ACC112 (cell line): Measurements from ENCODE around the gene SRF.
A peak's percentile ranks its signal among the peaks of the same experiment; 100 is the strongest.

Experiments used
- H2AFZ ChIP-seq: fragments of 200-600 bp; sonication (generic); one replicate; pipeline ENCODE4 v1.6.0; 2017; ENCODE audit warnings: antibody characterized with exemption, low read length; ENCODE audit not compliant: unreplicated experiment
- H3K27ac ChIP-seq: fragments of 200-600 bp; sonication (generic); 2 replicates; pipeline ENCODE4 v1.5.1; 2014; ENCODE audit warnings: low read depth, mild to moderate bottlenecking, antibody characterized with exemption, low read length, moderate library complexity
- H3K27me3 ChIP-seq: fragments of 200-600 bp; sonication (generic); 2 replicates; pipeline ENCODE4 v1.6.1; 2014; ENCODE audit warnings: mild to moderate bottlenecking, antibody characterized with exemption, low read length, moderate library complexity, mixed read lengths; ENCODE audit not compliant: insufficient read depth
- H3K36me3 ChIP-seq: fragments of 200-600 bp; sonication (generic); 2 replicates; pipeline ENCODE4 v1.6.1; 2016; ENCODE audit warnings: mild to moderate bottlenecking, antibody characterized with exemption, low read length, moderate library complexity, mixed read lengths; ENCODE audit not compliant: insufficient read depth
- H3K4me1 ChIP-seq: fragments of 200-600 bp; sonication (generic); one replicate; pipeline ENCODE4 v1.6.1; 2016; ENCODE audit warnings: low read length, mixed read lengths; ENCODE audit not compliant: insufficient read depth, unreplicated experiment, control insufficient read depth
- H3K4me3 ChIP-seq: fragments of 200-600 bp; sonication (generic); 2 replicates; pipeline ENCODE4 v1.5.1; 2014; ENCODE audit warnings: mild to moderate bottlenecking, low read depth, low read length
- H3K79me2 ChIP-seq: fragments of 200-600 bp; sonication (generic); one replicate; pipeline ENCODE4 v1.6.0; 2016; ENCODE audit warnings: low read length; ENCODE audit not compliant: control insufficient read depth, unreplicated experiment, insufficient read depth

The SRF gene

GRCh38 chr6:43183441-43183840 lies 12.4 kb downstream of the SRF start:
- no peaks in the 10 kb centered on the region for H3K27me3 ChIP-seq
- H3K36me3 ChIP-seq, result peaks cover 16% of the 10 kb centered on the region; the same call in 1 of the 2 replicates
- H3K4me1 ChIP-seq, result peaks cover 22% of the 10 kb centered on the region
- peak overlapping the region; percentile 78; the same call in 1 of the 2 replicates for H3K4me3 ChIP-seq
- no peak overlapping the region for H2AFZ ChIP-seq
- no peak overlapping the region for H3K27ac ChIP-seq
- peaks cover 3% of the 10 kb centered on the region for H3K79me2 ChIP-seq

DNA sequence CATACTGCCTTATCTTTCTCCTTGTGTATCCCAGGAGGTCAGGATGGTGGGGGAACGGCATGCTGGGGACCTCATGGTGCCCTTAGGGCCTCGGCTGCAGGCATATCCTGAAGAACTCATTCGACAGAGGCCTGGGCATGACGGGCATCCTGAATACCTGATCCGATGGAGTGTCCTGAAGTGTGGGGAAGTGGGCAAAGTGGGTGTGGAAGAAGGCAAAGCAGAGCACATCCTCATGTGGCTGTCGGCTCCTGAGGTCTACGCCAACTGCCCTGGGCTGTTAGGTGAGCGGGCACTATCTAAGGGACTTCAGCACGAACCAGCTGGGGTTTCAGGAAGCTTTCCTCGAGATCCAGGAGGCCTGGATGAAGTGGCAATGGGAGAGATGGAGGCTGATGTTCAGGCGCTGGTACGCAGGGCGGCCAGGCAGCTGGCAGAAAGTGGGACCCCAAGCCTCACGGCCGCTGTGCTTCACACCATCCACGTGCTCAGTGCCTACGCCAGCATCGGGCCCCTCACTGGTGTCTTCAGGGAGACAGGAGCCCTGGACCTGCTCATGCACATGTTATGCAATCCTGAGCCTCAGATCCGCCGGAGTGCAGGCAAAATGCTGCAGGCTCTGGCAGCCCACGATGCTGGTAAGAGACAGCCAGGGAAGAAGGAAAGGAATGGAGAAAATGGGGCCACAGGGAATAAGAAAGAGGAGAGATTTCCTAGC lies 13.4 kb downstream of the SRF start:
- no peak overlapping the region for H3K27ac ChIP-seq
- H2AFZ ChIP-seq, result no peak overlapping the region
- peaks cover 3% of the 10 kb centered on the region for H3K79me2 ChIP-seq
- no peaks in the 10 kb centered on the region for H3K27me3 ChIP-seq
- H3K4me3 ChIP-seq, result no peak overlapping the region
- H3K36me3 ChIP-seq, result peaks cover 16% of the 10 kb centered on the region; the same call in 1 of the 2 replicates
- peaks cover 22% of the 10 kb centered on the region for H3K4me1 ChIP-seq

DNA sequence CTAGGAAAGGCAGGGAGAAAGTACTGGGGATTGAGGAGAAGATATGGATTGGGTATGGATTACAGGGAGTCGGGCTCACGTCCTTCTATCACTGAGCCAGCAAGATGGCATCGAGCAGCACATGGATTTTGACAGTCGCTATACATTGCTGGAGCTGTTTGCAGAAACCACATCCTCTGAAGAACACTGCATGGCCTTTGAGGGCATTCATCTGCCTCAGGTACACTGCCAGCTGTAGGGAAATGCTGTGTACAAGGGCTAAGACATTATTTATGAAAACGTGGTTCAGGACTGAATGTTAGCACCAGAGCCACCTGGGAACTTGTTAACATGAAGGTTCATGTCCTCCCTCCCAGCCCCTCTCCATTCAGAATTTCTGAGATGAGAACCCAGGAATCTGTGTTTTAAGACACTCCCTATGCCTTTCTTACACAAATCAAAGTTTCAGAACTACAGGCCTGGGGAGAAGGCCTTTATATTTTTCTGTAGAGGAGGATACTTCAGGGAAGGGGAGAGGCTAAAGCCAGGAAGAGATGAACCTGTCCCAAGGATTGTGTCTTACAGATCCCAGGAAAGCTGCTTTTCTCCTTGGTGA lies 14.4 kb downstream of the SRF start:
- H3K27ac ChIP-seq, result no peak overlapping the region
- peaks cover 16% of the 10 kb centered on the region; the same call in 1 of the 2 replicates for H3K36me3 ChIP-seq

GRCh38 chr6:43186019-43186418 lies 14.9 kb downstream of the SRF start:
- Histone ChIP-seq H3K36me3 (peaks cover 16% of the 10 kb centered on the region; the same call in 1 of the 2 replicates), H3K27me3 (no peaks in the 10 kb centered on the region), H3K4me3 (no peak overlapping the region), H2AFZ (no peak overlapping the region), H3K4me1 (peaks cover 19% of the 10 kb centered on the region), H3K27ac (no peak overlapping the region), H3K79me2 (peaks cover 3% of the 10 kb centered on the region)

More for the DNA sequence above, 14.4 kb downstream of the SRF start:
- Histone ChIP-seq H3K4me3 (no peak overlapping the region), H2AFZ (no peak overlapping the region), H3K27me3 (no peaks in the 10 kb centered on the region), H3K79me2 (peaks cover 3% of the 10 kb centered on the region), H3K4me1 (peaks cover 22% of the 10 kb centered on the region)

DNA sequence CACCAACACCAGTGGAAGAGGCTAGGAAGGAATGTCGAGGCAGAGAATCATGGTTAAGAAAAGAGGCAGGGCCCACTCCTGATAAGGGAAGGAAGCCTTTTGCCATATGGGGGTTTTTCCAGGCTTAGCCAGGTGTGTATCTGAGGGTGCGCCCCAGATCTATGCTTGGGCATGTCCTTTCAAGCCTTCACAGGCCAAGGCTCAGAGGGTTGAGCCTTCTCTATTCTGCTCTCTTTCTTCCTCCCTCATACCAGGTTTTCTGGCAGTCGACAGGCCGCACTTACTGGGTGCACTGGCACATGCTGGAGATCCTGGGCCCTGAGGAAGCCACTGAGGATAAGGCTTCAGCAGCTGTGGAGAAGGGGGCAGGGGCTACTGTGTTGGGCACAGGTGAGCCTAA lies 15.6 kb downstream of the SRF start:
- H3K27me3 ChIP-seq, result no peaks in the 10 kb centered on the region
- no peak overlapping the region for H3K27ac ChIP-seq

GRCh38 chr6:43187821-43188220 lies 16.8 kb downstream of the SRF start:
- Histone ChIP-seq H3K4me3 (no peak overlapping the region), H3K4me1 (peaks cover 7% of the 10 kb centered on the region), H3K27me3 (no peaks in the 10 kb centered on the region), H2AFZ (no peak overlapping the region), H3K27ac (no peak overlapping the region), H3K79me2 (no peaks in the 10 kb centered on the region), H3K36me3 (peaks cover 16% of the 10 kb centered on the region; the same call in 1 of the 2 replicates)

More for the DNA sequence above, 15.6 kb downstream of the SRF start:
- no peak overlapping the region for H3K4me3 ChIP-seq
- no peak overlapping the region for H2AFZ ChIP-seq
- H3K4me1 ChIP-seq, result peaks cover 12% of the 10 kb centered on the region
- peaks cover 3% of the 10 kb centered on the region for H3K79me2 ChIP-seq
- peaks cover 16% of the 10 kb centered on the region; the same call in 1 of the 2 replicates for H3K36me3 ChIP-seq

DNA sequence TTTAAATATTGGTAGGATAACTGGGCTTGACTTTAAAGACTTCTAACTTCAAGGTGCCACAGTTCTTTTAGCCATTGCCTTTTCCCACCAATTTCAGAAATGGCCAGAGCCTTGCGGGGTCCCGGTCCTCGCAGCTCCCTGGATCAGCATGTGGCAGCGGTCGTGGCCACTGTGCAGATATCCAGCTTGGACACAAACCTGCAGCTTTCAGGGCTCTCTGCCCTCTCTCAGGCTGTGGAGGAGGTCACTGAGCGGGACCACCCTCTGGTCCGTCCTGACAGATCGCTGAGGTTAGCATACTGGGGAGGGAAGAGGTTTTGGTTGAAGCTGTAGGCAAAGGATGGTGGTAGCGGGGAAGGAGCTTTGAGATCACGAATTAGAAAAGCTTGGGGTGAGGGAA lies 17.4 kb downstream of the SRF start:
- no peak overlapping the region for H2AFZ ChIP-seq
- no peaks in the 10 kb centered on the region for H3K79me2 ChIP-seq
- no peak overlapping the region for H3K4me3 ChIP-seq
- peaks cover under 1% of the 10 kb centered on the region for H3K4me1 ChIP-seq
- no peaks in the 10 kb centered on the region for H3K27me3 ChIP-seq
- peaks cover 16% of the 10 kb centered on the region; the same call in 1 of the 2 replicates for H3K36me3 ChIP-seq
- H3K27ac ChIP-seq, result no peak overlapping the region

DNA sequence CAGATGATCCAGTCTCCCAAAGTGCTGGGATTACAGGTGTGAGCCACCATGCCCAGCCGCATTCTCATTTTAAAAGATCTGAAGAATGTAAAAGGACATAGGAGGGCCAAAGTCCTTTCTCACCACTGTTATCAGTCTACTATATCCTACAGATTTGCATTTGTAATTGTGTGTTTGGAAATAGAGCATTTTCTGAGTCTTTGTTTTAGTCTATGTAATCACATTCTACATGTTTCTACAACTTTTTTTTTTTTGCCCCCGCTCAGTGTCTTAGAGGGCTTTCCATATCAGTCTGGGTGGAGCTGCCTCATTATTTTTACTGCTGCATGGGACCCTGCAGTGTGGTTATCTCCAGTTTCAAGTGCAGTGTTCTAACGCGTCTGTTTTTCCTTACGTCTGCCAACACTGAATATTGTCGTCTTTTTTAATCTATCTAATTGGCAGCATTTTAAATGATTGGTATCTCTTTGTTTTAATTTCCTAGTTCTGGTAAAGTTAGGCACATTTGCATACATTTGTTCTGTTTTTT lies 18.8 kb downstream of the SRF start:
- H2AFZ ChIP-seq, result no peak overlapping the region
- H3K4me1 ChIP-seq, result no peaks in the 10 kb centered on the region
- H3K27ac ChIP-seq, result no peak overlapping the region
- no peak overlapping the region for H3K4me3 ChIP-seq
- peaks cover 20% of the 10 kb centered on the region; the same call in 1 of the 2 replicates for H3K36me3 ChIP-seq
- H3K27me3 ChIP-seq, result no peaks in the 10 kb centered on the region
- H3K79me2 ChIP-seq, result no peaks in the 10 kb centered on the region

- Histone ChIP-seq H3K36me3 (0 out of 2 replicates have a peak, but pooled peaks cover 4% of the 10 kb centered on the region), H3K79me2 (no peaks in the 10 kb centered on the region)
Observed at GRCh38 chr6:43192911-43193310, 21.8 kb downstream of the SRF start.

GRCh38 chr6:43193929-43194328 lies 22.9 kb downstream of the SRF start:
- no peaks in the 10 kb centered on the region for H3K79me2 ChIP-seq
- H2AFZ ChIP-seq, result no peak overlapping the region
- H3K36me3 ChIP-seq, result 0 out of 2 replicates have a peak, but pooled peaks cover 4% of the 10 kb centered on the region
- H3K27ac ChIP-seq, result no peak overlapping the region
- no peak overlapping the region for H3K4me3 ChIP-seq
- no peaks in the 10 kb centered on the region for H3K27me3 ChIP-seq
- H3K4me1 ChIP-seq, result no peaks in the 10 kb centered on the region

More at GRCh38 chr6:43192911-43193310, 21.8 kb downstream of the SRF start:
- H3K27me3 ChIP-seq, result no peaks in the 10 kb centered on the region
- no peak overlapping the region for H2AFZ ChIP-seq
- H3K4me3 ChIP-seq, result no peak overlapping the region
- no peaks in the 10 kb centered on the region for H3K4me1 ChIP-seq
- no peak overlapping the region for H3K27ac ChIP-seq
